NCI-H2171 (cell line): ENCODE results near the gene CHIC2.
"Not testable (repeated sequence)": the region's sequence is repeated elsewhere in the genome, so short reads cannot be mapped to it uniquely, and the experiment has no call there.

Experiments
- DNase-seq: peaks from one replicate; lab custom pipeline; 2025; lab: John Stamatoyannopoulos, UW

The CHIC2 gene

GRCh38 chr4:54061067-54061466, 3.3 kb downstream of the CHIC2 start:
- DNase-seq = no peak

- no peak for DNase-seq
These were observed 4.3 kb downstream of the CHIC2 start for GRCh38 chr4:54060116-54060515.

- no peak for DNase-seq
These were observed 6.2 kb downstream of the CHIC2 start for GRCh38 chr4:54058171-54058570.

- no peak for DNase-seq
These were observed 8.0 kb downstream of the CHIC2 start for GRCh38 chr4:54056360-54056759.

GRCh38 chr4:54055494-54055893, 8.9 kb downstream of the CHIC2 start:
- no peak for DNase-seq

- DNase-seq = no peak
These were observed 9.9 kb downstream of the CHIC2 start for GRCh38 chr4:54054501-54054900.

GRCh38 chr4:54053322-54053721, 11.1 kb downstream of the CHIC2 start:
- DNase-seq = not testable (repeated sequence)

GRCh38 chr4:54050214-54050904, 14.0 kb downstream of the CHIC2 start:
- no peak for DNase-seq

GRCh38 chr4:54043630-54044029, 20.8 kb downstream of the CHIC2 start:
- DNase-seq = not testable (repeated sequence)

GRCh38 chr4:54041933-54042332, 22.5 kb downstream of the CHIC2 start:
- DNase-seq = no peak

GRCh38 chr4:54041100-54041499, 23.3 kb downstream of the CHIC2 start:
- DNase-seq = no peak

GRCh38 chr4:54038056-54038455, 26.3 kb downstream of the CHIC2 start:
- DNase-seq = no peak

GRCh38 chr4:54036184-54036583, 28.2 kb downstream of the CHIC2 start:
- no peak for DNase-seq

- no peak for DNase-seq
These were observed 31.8 kb downstream of the CHIC2 start for GRCh38 chr4:54032558-54033135.

GRCh38 chr4:54027311-54027710, 37.1 kb downstream of the CHIC2 start:
- no peak for DNase-seq

- no peak for DNase-seq
These were observed 38.8 kb downstream of the CHIC2 start for GRCh38 chr4:54025582-54025981.

- not testable (repeated sequence) for DNase-seq
These were observed 41.4 kb downstream of the CHIC2 start for GRCh38 chr4:54023019-54023418.

- no peak for DNase-seq
These were observed 46.4 kb downstream of the CHIC2 start for GRCh38 chr4:54017974-54018373.

- no peak for DNase-seq
These were observed 47.1 kb downstream of the CHIC2 start for GRCh38 chr4:54017308-54017707.

GRCh38 chr4:54016504-54016903, 47.9 kb downstream of the CHIC2 start:
- DNase-seq = no peak

- no peak for DNase-seq
These were observed 48.9 kb downstream of the CHIC2 start for GRCh38 chr4:54015423-54016030.

- DNase-seq = no peak
These were observed 49.7 kb downstream of the CHIC2 start for GRCh38 chr4:54014666-54015160.

GRCh38 chr4:54011201-54011600, 53.2 kb downstream of the CHIC2 start:
- DNase-seq = no peak
